K562 (cell line): ENCODE measurements around the gene CHML. TPM values are rescaled to one million over a fixed set of nuclear protein-coding genes. Genes with fewer than 3 reads are reported as not detected.

Source experiments
- ATF1 ChIP-seq, 2 experiments: fragments of 450-650 bp in 1 of 2; IDR thresholded peaks; 2 replicates each; pipeline ENCODE4 v1.6.1; 2016; ENCODE audit warnings: missing compliant biosample characterization in 1 of 2, missing genetic modification characterization in 1 of 2
- DNMT1 ChIP-seq: fragments of 450-650 bp; IDR thresholded peaks from 2 replicates; pipeline ENCODE4 v1.6.1; 2016; ENCODE audit warnings: antibody characterized with exemption, mild to moderate bottlenecking
- HIVEP1 ChIP-seq: fragments of 250-450 bp; sonication (Bioruptor Pico); IDR thresholded peaks from 2 replicates; pipeline ENCODE4 v1.4.0; 2020; ENCODE audit warnings: mild to moderate bottlenecking
- KLF10 ChIP-seq: fragments of 250-450 bp; sonication (Bioruptor Pico); IDR thresholded peaks from 2 replicates; pipeline ENCODE4 v1.6.1; 2021; ENCODE audit warnings: matching md5 sums
- PML ChIP-seq: IDR thresholded peaks from 2 replicates; pipeline ENCODE4 v1.6.1; 2012; ENCODE audit warnings: low read length, inconsistent platforms
- POLR2A ChIP-seq: fragments of 450-650 bp; conservative IDR thresholded peaks from 2 replicates; pipeline ENCODE4 v1.6.1; 2016
- POU5F1 ChIP-seq: fragments of 150-350 bp; IDR thresholded peaks from 2 replicates; pipeline ENCODE4 v1.6.1; 2014; ENCODE audit warnings: borderline replicate concordance, low read length, low read depth, mild to moderate bottlenecking; ENCODE audit not compliant: partially characterized antibody
- PYGO2 ChIP-seq: fragments of 450-650 bp; IDR thresholded peaks from 2 replicates; pipeline ENCODE4 v1.6.1; 2016; ENCODE audit warnings: mild to moderate bottlenecking, missing genetic modification characterization, moderate library complexity, missing compliant biosample characterization
- RBM34 ChIP-seq: fragments of 200-400 bp; formaldehyde crosslinking; IDR thresholded peaks from 2 replicates; pipeline ENCODE4 v1.6.1; 2018; ENCODE audit warnings: low read length, borderline replicate concordance; ENCODE audit not compliant: insufficient read depth
- ZNF140 ChIP-seq: fragments of 250-450 bp; sonication (Bioruptor Pico); IDR thresholded peaks from 2 replicates; pipeline ENCODE4 v1.8.0; 2021; ENCODE audit warnings: moderate library complexity, mild to moderate bottlenecking, inconsistent platforms
- ZNF584 ChIP-seq: fragments of 200-800 bp; sonication (Bioruptor generic); IDR thresholded peaks from 2 replicates; pipeline ENCODE4 v1.6.1; 2016; ENCODE audit warnings: low read depth, mild to moderate bottlenecking, missing genetic modification characterization, missing compliant biosample characterization
- polyA plus RNA-seq, 8 experiments: library from polyadenylated mRNA; depleted of rRNA in 4 of 8; stranded (reverse) in 5 of 8; unstranded in 3 of 8; fragments of >200 nt; fragmentation: Nextera tagmentation in 2 of 8; fragmentation: Illumina TruSeq in 1 of 8; extraction: Ambion mirVana in 2 of 8; extraction: Trizol in 1 of 8; gene quantifications; 2 replicates each; pipeline versions ENCODE4 v1.2.1 to v1.2.3, GENCODE V29; 2011 to 2014; ENCODE audit warnings: inconsistent platforms in 1 of 8, missing spikeins in 1 of 8
- total RNA-seq, 7 experiments: library from RNA; depleted of rRNA in 6 of 7; stranded (reverse); fragments of >200 nt in 6 of 7; fragmentation: Illumina TruSeq in 2 of 7; extraction: Trizol in 2 of 7; gene quantifications; 2 replicates each; pipeline versions ENCODE4 v1.2.1 to v1.2.3, GENCODE V29; 2011 to 2021; ENCODE audit warnings: low replicate concordance in 1 of 7
- TF ChIP-seq, protein P1 (sequence below): sonication (generic); formaldehyde crosslinking; IDR thresholded peaks from 2 replicates; pipeline ENCODE4 v1.8.0; 2023; ENCODE audit warnings: mild to moderate bottlenecking, missing genetic modification reagents
- TF ChIP-seq, protein P2 (sequence below): sonication (generic); formaldehyde crosslinking; IDR thresholded peaks from 2 replicates; pipeline ENCODE4 v1.8.1; 2023; ENCODE audit warnings: mild to moderate bottlenecking, missing genetic modification reagents
- TF ChIP-seq, protein P3 (sequence below), 2 experiments: fragments of 450-650 bp; IDR thresholded peaks; 2 replicates each; pipeline ENCODE4 v1.6.1; 2016
- TF ChIP-seq, protein P4 (sequence below): fragments of 450-650 bp; formaldehyde crosslinking; IDR thresholded peaks from 2 replicates; pipeline ENCODE4 v1.4.0; 2020; ENCODE audit warnings: mild to moderate bottlenecking, moderate library complexity
- TF ChIP-seq, protein P5 (sequence below): sonication (generic); formaldehyde crosslinking; IDR thresholded peaks from 2 replicates; pipeline ENCODE4 v1.8.0; 2022; ENCODE audit warnings: missing genetic modification reagents, mild to moderate bottlenecking, borderline replicate concordance

The CHML gene
- total and polyA plus RNA-seq, 9 of the 15 experiments (the other 6 are each of a cell fraction or from before 2014, with no cell fraction given), result 13.0 to 88.3 (median 62.8) TPM

DNA sequence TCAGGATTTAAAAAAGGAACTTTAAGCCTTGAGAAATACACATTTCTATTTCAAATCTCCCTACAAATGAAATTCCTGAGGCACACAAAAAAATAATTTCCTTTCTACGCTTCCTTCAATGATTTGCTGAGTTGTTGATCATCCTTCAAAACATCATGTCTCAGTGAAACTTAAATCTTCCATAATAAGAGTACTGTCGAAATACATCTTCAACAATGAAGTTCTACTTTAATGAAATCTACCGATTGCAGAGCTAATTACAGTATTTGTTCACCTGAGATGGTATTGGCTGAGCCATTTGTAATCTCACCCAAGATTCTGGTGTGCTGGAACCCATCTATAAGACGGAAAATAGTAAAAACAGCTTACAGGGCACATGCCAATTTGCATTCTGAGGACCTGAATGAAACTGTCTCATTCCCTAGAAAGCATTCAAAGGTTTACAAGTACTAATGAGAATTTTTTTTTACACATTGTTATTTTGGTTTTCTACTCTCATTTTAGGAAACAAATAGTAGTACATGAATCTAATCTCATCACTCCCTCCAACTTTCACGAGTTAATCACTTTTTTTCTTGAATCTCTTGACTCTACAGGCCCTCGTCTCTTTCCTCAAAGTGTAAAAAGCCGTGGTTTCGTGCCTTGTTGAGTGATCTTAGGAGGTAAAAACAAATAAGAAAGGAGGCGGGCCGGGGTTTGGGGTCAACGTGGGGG lies 1.1 kb downstream of the CHML start (continued):
- TF ChIP-seq, protein P1, sequence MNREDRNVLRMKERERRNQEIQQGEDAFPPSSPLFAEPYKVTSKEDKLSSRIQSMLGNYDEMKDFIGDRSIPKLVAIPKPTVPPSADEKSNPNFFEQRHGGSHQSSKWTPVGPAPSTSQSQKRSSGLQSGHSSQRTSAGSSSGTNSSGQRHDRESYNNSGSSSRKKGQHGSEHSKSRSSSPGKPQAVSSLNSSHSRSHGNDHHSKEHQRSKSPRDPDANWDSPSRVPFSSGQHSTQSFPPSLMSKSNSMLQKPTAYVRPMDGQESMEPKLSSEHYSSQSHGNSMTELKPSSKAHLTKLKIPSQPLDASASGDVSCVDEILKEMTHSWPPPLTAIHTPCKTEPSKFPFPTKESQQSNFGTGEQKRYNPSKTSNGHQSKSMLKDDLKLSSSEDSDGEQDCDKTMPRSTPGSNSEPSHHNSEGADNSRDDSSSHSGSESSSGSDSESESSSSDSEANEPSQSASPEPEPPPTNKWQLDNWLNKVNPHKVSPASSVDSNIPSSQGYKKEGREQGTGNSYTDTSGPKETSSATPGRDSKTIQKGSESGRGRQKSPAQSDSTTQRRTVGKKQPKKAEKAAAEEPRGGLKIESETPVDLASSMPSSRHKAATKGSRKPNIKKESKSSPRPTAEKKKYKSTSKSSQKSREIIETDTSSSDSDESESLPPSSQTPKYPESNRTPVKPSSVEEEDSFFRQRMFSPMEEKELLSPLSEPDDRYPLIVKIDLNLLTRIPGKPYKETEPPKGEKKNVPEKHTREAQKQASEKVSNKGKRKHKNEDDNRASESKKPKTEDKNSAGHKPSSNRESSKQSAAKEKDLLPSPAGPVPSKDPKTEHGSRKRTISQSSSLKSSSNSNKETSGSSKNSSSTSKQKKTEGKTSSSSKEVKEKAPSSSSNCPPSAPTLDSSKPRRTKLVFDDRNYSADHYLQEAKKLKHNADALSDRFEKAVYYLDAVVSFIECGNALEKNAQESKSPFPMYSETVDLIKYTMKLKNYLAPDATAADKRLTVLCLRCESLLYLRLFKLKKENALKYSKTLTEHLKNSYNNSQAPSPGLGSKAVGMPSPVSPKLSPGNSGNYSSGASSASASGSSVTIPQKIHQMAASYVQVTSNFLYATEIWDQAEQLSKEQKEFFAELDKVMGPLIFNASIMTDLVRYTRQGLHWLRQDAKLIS, result peak; percentile 52; the same call in 1 of the 2 replicates
- TF ChIP-seq, protein P2, sequence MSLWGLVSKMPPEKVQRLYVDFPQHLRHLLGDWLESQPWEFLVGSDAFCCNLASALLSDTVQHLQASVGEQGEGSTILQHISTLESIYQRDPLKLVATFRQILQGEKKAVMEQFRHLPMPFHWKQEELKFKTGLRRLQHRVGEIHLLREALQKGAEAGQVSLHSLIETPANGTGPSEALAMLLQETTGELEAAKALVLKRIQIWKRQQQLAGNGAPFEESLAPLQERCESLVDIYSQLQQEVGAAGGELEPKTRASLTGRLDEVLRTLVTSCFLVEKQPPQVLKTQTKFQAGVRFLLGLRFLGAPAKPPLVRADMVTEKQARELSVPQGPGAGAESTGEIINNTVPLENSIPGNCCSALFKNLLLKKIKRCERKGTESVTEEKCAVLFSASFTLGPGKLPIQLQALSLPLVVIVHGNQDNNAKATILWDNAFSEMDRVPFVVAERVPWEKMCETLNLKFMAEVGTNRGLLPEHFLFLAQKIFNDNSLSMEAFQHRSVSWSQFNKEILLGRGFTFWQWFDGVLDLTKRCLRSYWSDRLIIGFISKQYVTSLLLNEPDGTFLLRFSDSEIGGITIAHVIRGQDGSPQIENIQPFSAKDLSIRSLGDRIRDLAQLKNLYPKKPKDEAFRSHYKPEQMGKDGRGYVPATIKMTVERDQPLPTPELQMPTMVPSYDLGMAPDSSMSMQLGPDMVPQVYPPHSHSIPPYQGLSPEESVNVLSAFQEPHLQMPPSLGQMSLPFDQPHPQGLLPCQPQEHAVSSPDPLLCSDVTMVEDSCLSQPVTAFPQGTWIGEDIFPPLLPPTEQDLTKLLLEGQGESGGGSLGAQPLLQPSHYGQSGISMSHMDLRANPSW, result no peak
- TF ChIP-seq RBM34 (no peak), PYGO2 (tag) (no peak), HIVEP1 (no peak), POU5F1 (no peak), ATF1 (CRISPR knock-in tag; IDR thresholded peaks at IDR 0.05) (no peak), ATF1 (tag; IDR thresholded peaks at IDR 0.05) (no peak), KLF10 (CRISPR knock-in tag) (no peak), DNMT1 (no peak), PML (no peak), ZNF140 (CRISPR knock-in tag) (no peak), POLR2A (no peak), ZNF584 (CRISPR knock-in tag) (no peak)
- TF ChIP-seq, protein P3, sequence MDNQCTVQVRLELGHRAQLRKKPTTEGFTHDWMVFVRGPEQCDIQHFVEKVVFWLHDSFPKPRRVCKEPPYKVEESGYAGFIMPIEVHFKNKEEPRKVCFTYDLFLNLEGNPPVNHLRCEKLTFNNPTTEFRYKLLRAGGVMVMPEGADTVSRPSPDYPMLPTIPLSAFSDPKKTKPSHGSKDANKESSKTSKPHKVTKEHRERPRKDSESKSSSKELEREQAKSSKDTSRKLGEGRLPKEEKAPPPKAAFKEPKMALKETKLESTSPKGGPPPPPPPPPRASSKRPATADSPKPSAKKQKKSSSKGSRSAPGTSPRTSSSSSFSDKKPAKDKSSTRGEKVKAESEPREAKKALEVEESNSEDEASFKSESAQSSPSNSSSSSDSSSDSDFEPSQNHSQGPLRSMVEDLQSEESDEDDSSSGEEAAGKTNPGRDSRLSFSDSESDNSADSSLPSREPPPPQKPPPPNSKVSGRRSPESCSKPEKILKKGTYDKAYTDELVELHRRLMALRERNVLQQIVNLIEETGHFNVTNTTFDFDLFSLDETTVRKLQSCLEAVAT (IDR thresholded peaks at IDR 0.05), result peak in 1 of 2 experiments; percentile 19; a peak in 1 of 4 replicates
- TF ChIP-seq, protein P4, sequence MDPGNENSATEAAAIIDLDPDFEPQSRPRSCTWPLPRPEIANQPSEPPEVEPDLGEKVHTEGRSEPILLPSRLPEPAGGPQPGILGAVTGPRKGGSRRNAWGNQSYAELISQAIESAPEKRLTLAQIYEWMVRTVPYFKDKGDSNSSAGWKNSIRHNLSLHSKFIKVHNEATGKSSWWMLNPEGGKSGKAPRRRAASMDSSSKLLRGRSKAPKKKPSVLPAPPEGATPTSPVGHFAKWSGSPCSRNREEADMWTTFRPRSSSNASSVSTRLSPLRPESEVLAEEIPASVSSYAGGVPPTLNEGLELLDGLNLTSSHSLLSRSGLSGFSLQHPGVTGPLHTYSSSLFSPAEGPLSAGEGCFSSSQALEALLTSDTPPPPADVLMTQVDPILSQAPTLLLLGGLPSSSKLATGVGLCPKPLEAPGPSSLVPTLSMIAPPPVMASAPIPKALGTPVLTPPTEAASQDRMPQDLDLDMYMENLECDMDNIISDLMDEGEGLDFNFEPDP (CRISPR knock-in tag), result no peak
- TF ChIP-seq, protein P5, sequence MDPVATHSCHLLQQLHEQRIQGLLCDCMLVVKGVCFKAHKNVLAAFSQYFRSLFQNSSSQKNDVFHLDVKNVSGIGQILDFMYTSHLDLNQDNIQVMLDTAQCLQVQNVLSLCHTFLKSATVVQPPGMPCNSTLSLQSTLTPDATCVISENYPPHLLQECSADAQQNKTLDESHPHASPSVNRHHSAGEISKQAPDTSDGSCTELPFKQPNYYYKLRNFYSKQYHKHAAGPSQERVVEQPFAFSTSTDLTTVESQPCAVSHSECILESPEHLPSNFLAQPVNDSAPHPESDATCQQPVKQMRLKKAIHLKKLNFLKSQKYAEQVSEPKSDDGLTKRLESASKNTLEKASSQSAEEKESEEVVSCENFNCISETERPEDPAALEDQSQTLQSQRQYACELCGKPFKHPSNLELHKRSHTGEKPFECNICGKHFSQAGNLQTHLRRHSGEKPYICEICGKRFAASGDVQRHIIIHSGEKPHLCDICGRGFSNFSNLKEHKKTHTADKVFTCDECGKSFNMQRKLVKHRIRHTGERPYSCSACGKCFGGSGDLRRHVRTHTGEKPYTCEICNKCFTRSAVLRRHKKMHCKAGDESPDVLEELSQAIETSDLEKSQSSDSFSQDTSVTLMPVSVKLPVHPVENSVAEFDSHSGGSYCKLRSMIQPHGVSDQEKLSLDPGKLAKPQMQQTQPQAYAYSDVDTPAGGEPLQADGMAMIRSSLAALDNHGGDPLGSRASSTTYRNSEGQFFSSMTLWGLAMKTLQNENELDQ (CRISPR knock-in tag), result no peak
